AG09309 (cell line): ENCODE measurements around the gene BMP8A.
A peak's percentile ranks its signal among the peaks of the same experiment; 100 is the strongest.
"Not testable (repeated sequence)": the region's sequence is repeated elsewhere in the genome, so short reads cannot be mapped to it uniquely, and the experiment has no call there.

Experiments used
- DNase-seq: peaks from one replicate; pipeline ENCODE4 v3.0.0-alpha.2; 2010; ENCODE audit warnings: low read depth
- H3K4me3 ChIP-seq: 2 replicates; pipeline ENCODE4 v1.5.1; 2011; ENCODE audit warnings: mild to moderate bottlenecking, low read depth, low read length, moderate library complexity; ENCODE audit not compliant: control insufficient read depth
- TF ChIP-seq, protein P1 (sequence below): IDR thresholded peaks from 2 replicates; pipeline ENCODE4 v1.5.1; 2011; ENCODE audit warnings: mild to moderate bottlenecking, low read depth, low read length, inconsistent platforms; ENCODE audit not compliant: insufficient read depth, control insufficient read depth; ENCODE audit errors: missing control alignments

BMP8A gene, protein sequence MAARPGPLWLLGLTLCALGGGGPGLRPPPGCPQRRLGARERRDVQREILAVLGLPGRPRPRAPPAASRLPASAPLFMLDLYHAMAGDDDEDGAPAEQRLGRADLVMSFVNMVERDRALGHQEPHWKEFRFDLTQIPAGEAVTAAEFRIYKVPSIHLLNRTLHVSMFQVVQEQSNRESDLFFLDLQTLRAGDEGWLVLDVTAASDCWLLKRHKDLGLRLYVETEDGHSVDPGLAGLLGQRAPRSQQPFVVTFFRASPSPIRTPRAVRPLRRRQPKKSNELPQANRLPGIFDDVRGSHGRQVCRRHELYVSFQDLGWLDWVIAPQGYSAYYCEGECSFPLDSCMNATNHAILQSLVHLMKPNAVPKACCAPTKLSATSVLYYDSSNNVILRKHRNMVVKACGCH

DNA sequence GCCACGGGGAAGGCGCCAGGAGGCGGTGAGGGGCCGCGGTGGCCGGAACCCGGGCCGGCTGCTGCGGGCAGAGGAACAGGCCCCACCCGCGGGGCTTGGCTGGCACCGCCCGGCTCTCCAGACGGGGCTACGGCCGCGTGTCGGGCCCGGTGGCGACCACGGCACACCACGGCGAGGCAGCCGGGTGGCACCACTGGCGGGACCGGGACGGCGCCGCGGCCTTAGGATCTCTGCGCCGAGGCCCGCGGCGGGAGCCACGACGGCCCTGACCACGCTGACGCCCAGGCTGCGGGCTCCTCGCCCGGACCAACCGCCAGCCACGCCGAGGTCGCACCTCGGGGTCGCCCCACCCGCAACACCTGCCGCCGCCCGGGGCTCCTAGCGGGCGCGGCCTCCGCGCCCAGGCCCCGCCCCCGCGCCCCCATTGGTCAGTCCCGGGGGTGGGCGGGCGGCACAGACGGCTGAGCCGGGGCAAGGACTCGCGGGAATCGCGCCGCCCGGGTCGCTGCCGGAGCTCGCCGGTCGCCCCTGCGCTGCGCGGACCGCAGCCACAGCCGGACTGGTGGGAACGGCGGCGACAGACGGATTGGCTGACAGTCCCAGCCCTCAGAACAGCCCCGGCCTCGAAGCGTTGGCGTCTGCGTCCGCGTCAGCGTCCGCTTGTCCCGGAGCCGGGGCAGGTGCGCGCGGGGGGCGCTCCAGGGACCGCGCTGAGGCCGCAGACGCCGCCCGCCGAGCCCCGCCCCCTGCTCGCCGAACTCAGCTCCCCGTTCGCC is at the start of gene BMP8A:
Gene BMP8A, plus strand, starts transcription at position 491 of the 776 bp plus-strand sequence. CDS start 356 bp downstream, outside the sequence.
- peak within 1 kb of the TSS; percentile 12; the same call in 1 of the 2 replicates for H3K4me3 ChIP-seq
- TF ChIP-seq, protein P1, sequence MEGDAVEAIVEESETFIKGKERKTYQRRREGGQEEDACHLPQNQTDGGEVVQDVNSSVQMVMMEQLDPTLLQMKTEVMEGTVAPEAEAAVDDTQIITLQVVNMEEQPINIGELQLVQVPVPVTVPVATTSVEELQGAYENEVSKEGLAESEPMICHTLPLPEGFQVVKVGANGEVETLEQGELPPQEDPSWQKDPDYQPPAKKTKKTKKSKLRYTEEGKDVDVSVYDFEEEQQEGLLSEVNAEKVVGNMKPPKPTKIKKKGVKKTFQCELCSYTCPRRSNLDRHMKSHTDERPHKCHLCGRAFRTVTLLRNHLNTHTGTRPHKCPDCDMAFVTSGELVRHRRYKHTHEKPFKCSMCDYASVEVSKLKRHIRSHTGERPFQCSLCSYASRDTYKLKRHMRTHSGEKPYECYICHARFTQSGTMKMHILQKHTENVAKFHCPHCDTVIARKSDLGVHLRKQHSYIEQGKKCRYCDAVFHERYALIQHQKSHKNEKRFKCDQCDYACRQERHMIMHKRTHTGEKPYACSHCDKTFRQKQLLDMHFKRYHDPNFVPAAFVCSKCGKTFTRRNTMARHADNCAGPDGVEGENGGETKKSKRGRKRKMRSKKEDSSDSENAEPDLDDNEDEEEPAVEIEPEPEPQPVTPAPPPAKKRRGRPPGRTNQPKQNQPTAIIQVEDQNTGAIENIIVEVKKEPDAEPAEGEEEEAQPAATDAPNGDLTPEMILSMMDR, result no peak
- DNase-seq, result no peak

DNA sequence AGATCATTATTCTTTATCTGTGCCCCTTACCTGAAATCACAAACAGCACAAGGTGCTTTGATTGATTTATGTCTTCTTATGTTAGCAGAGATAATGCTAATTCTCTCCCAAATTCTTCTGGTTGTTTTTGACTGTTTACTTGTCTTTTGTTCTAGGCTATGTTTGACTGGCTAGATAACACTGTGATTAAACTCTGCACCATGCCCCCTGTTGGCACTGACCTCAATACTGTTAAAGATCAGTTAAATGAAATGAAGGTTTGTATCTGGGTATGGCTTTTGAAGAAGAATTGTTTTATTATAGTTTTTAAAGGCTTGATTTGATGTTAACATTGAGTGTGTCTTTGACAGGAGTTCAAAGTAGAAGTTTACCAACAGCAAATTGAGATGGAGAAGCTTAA is 49.6 kb upstream of the BMP8A start:
- TF ChIP-seq, protein P1, result no peak
- no peak overlapping the region for H3K4me3 ChIP-seq
- no peak for DNase-seq

DNA sequence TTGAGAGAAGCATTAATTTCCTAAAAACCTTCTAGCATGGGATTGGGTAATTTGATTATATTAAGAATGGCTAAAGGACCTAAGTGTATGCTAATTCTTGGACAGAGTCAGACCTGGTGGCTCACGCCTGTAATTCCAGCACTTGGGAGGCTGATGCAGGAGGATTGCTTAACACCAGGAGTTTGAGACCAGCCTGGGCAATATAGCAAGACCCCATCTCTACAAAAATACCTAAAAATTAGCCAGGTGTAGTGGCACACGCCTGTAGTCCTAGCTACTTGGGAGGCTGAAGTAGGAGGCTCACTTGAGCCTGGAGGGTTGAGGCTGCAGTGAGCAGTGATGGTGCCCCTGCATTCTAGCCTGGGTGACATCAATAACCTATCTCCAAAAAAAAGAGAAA is 45.9 kb upstream of the BMP8A start:
- TF ChIP-seq, protein P1, result no peak
- no peak for DNase-seq
- no peak overlapping the region for H3K4me3 ChIP-seq

DNA sequence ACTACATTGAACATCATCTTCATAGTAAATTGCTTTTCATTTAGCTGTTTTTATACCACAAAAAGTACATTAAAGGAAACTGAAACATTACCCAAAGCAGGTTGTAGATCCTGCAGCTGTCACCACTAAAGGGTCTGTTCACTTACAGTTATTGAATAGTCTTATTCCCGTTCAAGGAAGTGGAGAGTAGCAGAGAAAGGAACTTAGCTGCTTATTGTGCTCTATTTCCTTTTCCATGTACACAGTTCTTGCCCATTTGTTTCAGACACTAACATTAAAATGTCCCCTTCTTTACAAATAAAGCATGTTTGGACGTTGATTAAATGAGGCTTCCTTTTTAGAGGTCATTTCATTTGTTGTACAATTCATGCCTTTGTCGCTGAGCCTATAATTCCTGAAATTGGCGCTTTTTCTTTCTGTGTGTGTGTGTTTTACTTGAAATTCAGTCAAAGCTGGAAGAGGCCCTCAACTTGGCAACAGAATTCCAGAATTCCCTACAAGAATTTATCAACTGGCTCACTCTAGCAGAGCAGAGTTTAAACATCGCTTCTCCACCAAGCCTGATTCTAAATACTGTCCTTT is 44.4 kb upstream of the BMP8A start:
- TF ChIP-seq, protein P1, result no peak
- H3K4me3 ChIP-seq, result no peak overlapping the region
- no peak for DNase-seq

DNA sequence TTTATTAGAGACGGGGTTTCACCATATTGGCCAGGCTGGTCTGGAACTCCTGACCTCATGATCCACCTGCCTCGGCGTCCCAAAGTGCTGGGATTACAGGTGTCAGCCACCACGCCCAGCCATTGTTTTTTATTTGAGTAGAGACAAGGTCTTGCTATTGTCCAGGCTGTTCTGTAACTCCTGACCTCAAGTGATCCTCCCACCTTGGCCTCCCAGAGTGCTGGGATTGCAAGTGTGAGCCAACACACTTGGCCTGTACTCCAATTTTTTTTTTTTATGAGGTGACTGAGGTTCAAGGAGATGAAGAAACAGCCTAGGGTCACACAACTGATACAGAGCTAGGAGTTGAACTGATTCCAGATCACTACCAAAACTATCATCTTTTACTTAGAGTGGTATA is 41.4 kb upstream of the BMP8A start:
- not testable (repeated sequence) for H3K4me3 ChIP-seq

DNA sequence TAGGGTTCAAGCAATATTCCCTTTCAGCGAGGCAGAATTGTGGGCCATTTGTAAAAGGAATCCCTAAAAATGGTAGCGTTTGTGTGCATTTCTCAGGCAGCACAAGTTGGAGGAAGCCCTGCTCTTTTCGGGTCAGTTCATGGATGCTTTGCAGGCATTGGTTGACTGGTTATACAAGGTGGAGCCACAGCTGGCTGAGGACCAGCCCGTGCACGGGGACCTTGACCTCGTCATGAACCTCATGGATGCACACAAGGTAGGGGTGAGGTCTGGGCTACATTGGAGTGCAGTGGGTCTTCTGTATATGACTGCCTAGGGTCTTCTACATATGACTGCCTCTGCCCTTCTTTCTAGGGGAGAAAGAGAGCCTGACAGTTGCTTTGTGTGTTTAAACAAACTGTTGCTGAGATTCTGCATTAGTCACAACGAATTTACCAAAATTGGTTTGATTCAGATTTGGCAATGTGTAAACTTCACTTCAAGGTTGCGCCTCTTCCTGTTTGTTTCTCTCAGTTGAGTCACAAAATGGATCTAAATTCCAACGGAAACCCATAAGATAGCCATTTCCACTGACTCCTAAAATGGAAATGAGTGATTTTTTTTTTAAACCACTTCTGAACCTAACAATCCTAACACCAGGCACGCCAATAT is 40.4 kb upstream of the BMP8A start:
- peak; percentile 39 for DNase-seq
- H3K4me3 ChIP-seq, result no peak overlapping the region
- TF ChIP-seq, protein P1, result no peak

More for the DNA sequence above, 41.4 kb upstream of the BMP8A start:
- not testable (repeated sequence) for DNase-seq
